GM19468 (cell line): ENCODE measurements around the gene SORBS1.

Experiments
- ATAC-seq: cut with Tn5 transposase; IDR thresholded peaks from one replicate; pipeline ENCODE4 v1.9.1; 2021; ENCODE audit warnings: mild to moderate bottlenecking, moderate library complexity, moderate number of reproducible peaks; ENCODE audit not compliant: unreplicated experiment; ENCODE audit errors: extremely low read depth

The SORBS1 gene

GRCh38 chr10:95445223-95445836, 115.8 kb downstream of the SORBS1 start:
- no peak for ATAC-seq

GRCh38 chr10:95444792-95445191, 116.4 kb downstream of the SORBS1 start:
- ATAC-seq: no peak

GRCh38 chr10:95443636-95444035, 117.5 kb downstream of the SORBS1 start:
- ATAC-seq: no peak

- no peak for ATAC-seq
Measured at GRCh38 chr10:95442341-95442740, 118.8 kb downstream of the SORBS1 start.

GRCh38 chr10:95441547-95441923, 119.6 kb downstream of the SORBS1 start:
- ATAC-seq: no peak

GRCh38 chr10:95440756-95441546, 120.2 kb downstream of the SORBS1 start:
- peak; percentile 59 for ATAC-seq

- no peak for ATAC-seq
Measured at GRCh38 chr10:95440038-95440725, 121.0 kb downstream of the SORBS1 start.

- no peak for ATAC-seq
Measured at GRCh38 chr10:95438781-95439180, 122.4 kb downstream of the SORBS1 start.

GRCh38 chr10:95437669-95438068, 123.5 kb downstream of the SORBS1 start:
- ATAC-seq: no peak

GRCh38 chr10:95435548-95436279, 125.5 kb downstream of the SORBS1 start:
- ATAC-seq: no peak

- no peak for ATAC-seq
Measured at GRCh38 chr10:95434583-95434982, 126.6 kb downstream of the SORBS1 start.

GRCh38 chr10:95431900-95432342, 129.2 kb downstream of the SORBS1 start:
- no peak for ATAC-seq

GRCh38 chr10:95430231-95430951, 130.8 kb downstream of the SORBS1 start:
- ATAC-seq: peak; percentile 96

- ATAC-seq: no peak
Measured at GRCh38 chr10:95429639-95430038, 131.5 kb downstream of the SORBS1 start.

- no peak for ATAC-seq
Measured at GRCh38 chr10:95428701-95429100, 132.5 kb downstream of the SORBS1 start.

GRCh38 chr10:95426482-95426881, 134.7 kb downstream of the SORBS1 start:
- no peak for ATAC-seq

- ATAC-seq: no peak
Measured at GRCh38 chr10:95425592-95426465, 135.3 kb downstream of the SORBS1 start.

- ATAC-seq: no peak
Measured at GRCh38 chr10:95423164-95424005, 137.8 kb downstream of the SORBS1 start.
